Glutamatergic neuron (in vitro differentiated cells): ENCODE results near the gene NFASC. TPM values are rescaled to one million over a fixed set of nuclear protein-coding genes. Genes with fewer than 3 reads are reported as not detected.

Experiments used
- DNase-seq: peaks from one replicate; pipeline ENCODE4 v3.0.0; 2022
- H3K27ac Mint-ChIP-seq: one replicate; pipeline ENCODE4 v1.8.0; 2020; ENCODE audit warnings: mild to moderate bottlenecking, mixed read lengths, inconsistent platforms; ENCODE audit not compliant: unreplicated experiment
- H3K27me3 Mint-ChIP-seq: one replicate; pipeline ENCODE4 v1.8.0; 2020; ENCODE audit warnings: mild to moderate bottlenecking, moderate library complexity, mixed read lengths, inconsistent platforms; ENCODE audit not compliant: unreplicated experiment
- H3K36me3 Mint-ChIP-seq: one replicate; pipeline ENCODE4 v1.8.0; 2020; ENCODE audit warnings: mild to moderate bottlenecking, mixed read lengths, inconsistent platforms; ENCODE audit not compliant: unreplicated experiment
- H3K4me1 Mint-ChIP-seq: one replicate; pipeline ENCODE4 v1.8.0; 2020; ENCODE audit warnings: mild to moderate bottlenecking, low read depth, mixed read lengths, inconsistent platforms; ENCODE audit not compliant: unreplicated experiment
- H3K4me3 Mint-ChIP-seq: one replicate; pipeline ENCODE4 v1.8.0; 2020; ENCODE audit warnings: mild to moderate bottlenecking, mixed read lengths, inconsistent platforms; ENCODE audit not compliant: unreplicated experiment
- H3K9me3 Mint-ChIP-seq: one replicate; pipeline ENCODE4 v1.8.0; 2020; ENCODE audit warnings: mild to moderate bottlenecking, moderate library complexity, mixed read lengths, inconsistent platforms; ENCODE audit not compliant: unreplicated experiment
- CTCF ChIP-seq: fragments of 200-600 bp; sonication (generic); IDR thresholded peaks from one replicate; pipeline ENCODE4 v1.5.0; 2021; ENCODE audit not compliant: partially characterized antibody, unreplicated experiment
- total RNA-seq: library from RNA; stranded (reverse); fragmentation: NEBNext Ultra II Directional; extraction: Animal tissue kit (Norgen Biotek cat#: 25700); gene quantifications from one replicate; pipeline ENCODE4 v1.2.1, GENCODE V29; 2021; ENCODE audit not compliant: unreplicated experiment

Gene NFASC
- total RNA-seq, 1 donor from 2014 or later: 301 TPM

- no peak for DNase-seq
- Mint-ChIP-seq H3K27me3 (peaks cover 17% of the 10 kb centered on the region), H3K4me1 (peaks cover 35% of the 10 kb centered on the region), H3K27ac (no peak overlapping the region), H3K4me3 (no peak overlapping the region), H3K36me3 (peaks cover 23% of the 10 kb centered on the region), H3K9me3 (peaks cover 25% of the 10 kb centered on the region)
- TF ChIP-seq CTCF: no peak
Measured at GRCh38 chr1:204997591-204998355, 127.1 kb downstream of the NFASC start.

GRCh38 chr1:205001162-205001561 lies 130.5 kb downstream of the NFASC start:
- no peak for TF ChIP-seq CTCF
- Mint-ChIP-seq H3K9me3 (peaks cover 9% of the 10 kb centered on the region), H3K36me3 (peaks cover 10% of the 10 kb centered on the region), H3K4me1 (peaks cover 37% of the 10 kb centered on the region), H3K4me3 (peak overlapping the region; percentile 17), H3K27me3 (peaks cover 8% of the 10 kb centered on the region), H3K27ac (peak overlapping the region; percentile 24)
- DNase-seq: no peak

- H3K27me3 Mint-ChIP-seq: peaks cover 8% of the 10 kb centered on the region
- peak overlapping the region; percentile 80 for H3K27ac Mint-ChIP-seq
- no peak for DNase-seq
- no peak for TF ChIP-seq CTCF
- peaks cover 35% of the 10 kb centered on the region for H3K4me1 Mint-ChIP-seq
- H3K36me3 Mint-ChIP-seq: peaks cover 15% of the 10 kb centered on the region
- peaks cover 16% of the 10 kb centered on the region for H3K9me3 Mint-ChIP-seq
- peak overlapping the region; percentile 53 for H3K4me3 Mint-ChIP-seq
Measured at GRCh38 chr1:205002705-205003104, 132.0 kb downstream of the NFASC start.

GRCh38 chr1:205003358-205004131 lies 132.9 kb downstream of the NFASC start:
- Mint-ChIP-seq H3K4me1 (peaks cover 31% of the 10 kb centered on the region), H3K27me3 (peaks cover 8% of the 10 kb centered on the region), H3K27ac (peak overlapping the region; percentile 80), H3K4me3 (peak overlapping the region; percentile 53), H3K36me3 (peaks cover 15% of the 10 kb centered on the region), H3K9me3 (peaks cover 17% of the 10 kb centered on the region)
- no peak for TF ChIP-seq CTCF
- DNase-seq: no peak

GRCh38 chr1:205004351-205004750 lies 133.7 kb downstream of the NFASC start:
- peaks cover 20% of the 10 kb centered on the region for H3K9me3 Mint-ChIP-seq
- H3K4me3 Mint-ChIP-seq: no peak overlapping the region
- no peak overlapping the region for H3K27ac Mint-ChIP-seq
- H3K4me1 Mint-ChIP-seq: peaks cover 34% of the 10 kb centered on the region
- no peak for DNase-seq
- peaks cover 19% of the 10 kb centered on the region for H3K36me3 Mint-ChIP-seq
- peaks cover 12% of the 10 kb centered on the region for H3K27me3 Mint-ChIP-seq
- TF ChIP-seq CTCF: no peak
